Ovary (tissue), 3 donors: ENCODE results near the gene PTPRG.
A peak's percentile ranks its signal among the peaks of the same experiment; 100 is the strongest.

Source experiments
- EP300 ChIP-seq: sonication (generic); formaldehyde crosslinking; IDR thresholded peaks from one replicate; pipeline ENCODE4 v1.6.1; 2017; ENCODE audit warnings: antibody characterized with exemption
- POLR2A ChIP-seq: fragments of 450-650 bp; IDR thresholded peaks from one replicate; pipeline ENCODE4 v1.6.1; 2017; ENCODE audit warnings: antibody characterized with exemption, mild to moderate bottlenecking, moderate library complexity
- TF ChIP-seq, protein P1 (sequence below), 3 donors: fragments of 450-650 bp in 2 of 3; fragments of 200-600 bp in 1 of 3; IDR thresholded peaks; one replicate each; pipeline versions ENCODE4 v1.5.1 to v1.8.0; 2016 to 2022; ENCODE audit warnings: antibody characterized with exemption in 3 of 3, mild to moderate bottlenecking in 1 of 3
- donor health status: DM: no; HTN: no; CAD: no.

DNA sequence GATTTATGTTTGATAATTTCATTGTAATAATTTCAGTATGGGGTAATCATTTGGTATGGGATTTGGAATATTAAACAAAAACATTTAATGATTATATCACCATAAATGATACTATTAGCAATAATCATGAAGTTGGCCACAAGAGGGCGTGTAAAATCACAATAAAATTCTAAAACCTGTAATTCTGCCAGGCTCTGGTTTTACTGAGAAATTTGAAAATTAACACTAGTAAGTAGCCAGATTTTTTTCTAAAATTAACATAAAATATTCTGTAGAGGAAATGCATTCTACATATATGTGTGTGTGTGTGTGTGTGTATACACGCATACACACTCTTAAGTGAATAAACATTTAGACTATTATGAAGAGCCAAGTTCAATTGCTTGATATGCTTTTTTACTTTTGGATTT is 771.5 kb downstream of the PTPRG start:
- TF ChIP-seq, protein P1, sequence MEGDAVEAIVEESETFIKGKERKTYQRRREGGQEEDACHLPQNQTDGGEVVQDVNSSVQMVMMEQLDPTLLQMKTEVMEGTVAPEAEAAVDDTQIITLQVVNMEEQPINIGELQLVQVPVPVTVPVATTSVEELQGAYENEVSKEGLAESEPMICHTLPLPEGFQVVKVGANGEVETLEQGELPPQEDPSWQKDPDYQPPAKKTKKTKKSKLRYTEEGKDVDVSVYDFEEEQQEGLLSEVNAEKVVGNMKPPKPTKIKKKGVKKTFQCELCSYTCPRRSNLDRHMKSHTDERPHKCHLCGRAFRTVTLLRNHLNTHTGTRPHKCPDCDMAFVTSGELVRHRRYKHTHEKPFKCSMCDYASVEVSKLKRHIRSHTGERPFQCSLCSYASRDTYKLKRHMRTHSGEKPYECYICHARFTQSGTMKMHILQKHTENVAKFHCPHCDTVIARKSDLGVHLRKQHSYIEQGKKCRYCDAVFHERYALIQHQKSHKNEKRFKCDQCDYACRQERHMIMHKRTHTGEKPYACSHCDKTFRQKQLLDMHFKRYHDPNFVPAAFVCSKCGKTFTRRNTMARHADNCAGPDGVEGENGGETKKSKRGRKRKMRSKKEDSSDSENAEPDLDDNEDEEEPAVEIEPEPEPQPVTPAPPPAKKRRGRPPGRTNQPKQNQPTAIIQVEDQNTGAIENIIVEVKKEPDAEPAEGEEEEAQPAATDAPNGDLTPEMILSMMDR (IDR thresholded peaks at IDR 0.05), result peak in 2 of 3 donors; percentile 20 to 41
- TF ChIP-seq POLR2A (no peak), EP300 (no peak)
